Kasumi-1 (cell line): Measurements from ENCODE around the gene IRX4.

Source experiments
- DNase-seq, 2 experiments: peaks; one replicate each; lab custom pipeline; 2025; lab: John Stamatoyannopoulos, UW

Gene IRX4

DNA sequence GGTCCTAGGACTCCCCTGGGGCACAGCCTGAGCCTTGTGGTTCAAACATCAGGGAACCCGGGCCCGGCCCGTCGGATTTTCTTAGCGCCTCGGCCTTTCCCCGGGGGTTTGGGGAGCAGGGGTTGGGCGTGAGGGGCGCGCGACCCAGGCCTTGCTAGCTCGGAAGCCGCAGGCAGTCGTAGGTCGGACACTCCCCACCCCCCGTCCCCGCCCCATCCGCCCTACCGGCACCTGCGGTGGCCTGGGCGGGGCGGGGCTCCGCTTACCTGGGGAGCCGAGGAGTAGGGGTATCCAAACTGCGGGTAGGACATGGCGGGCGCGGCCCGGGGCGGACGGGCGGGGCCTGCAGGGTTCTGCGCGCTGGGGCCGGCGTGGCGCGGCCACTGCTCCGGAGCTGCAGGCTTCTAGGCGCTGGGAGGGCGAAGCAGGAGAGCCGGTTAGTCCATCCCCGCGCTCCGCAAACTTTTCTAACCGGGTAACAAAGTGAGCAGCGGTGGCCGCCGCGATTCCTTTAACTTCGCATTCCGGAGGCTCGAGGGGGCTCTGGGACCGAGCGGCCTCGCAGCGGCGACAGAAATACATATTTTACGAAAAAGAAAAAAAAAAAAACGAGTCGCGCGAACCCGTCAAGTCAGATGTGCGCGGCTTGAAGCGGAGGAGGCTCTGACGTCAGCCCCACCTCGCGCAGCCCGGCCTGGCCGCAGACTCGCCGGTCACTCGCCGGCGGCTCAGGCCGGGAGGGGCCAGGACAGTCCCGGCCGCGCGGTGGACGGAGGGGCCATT, at the start of gene IRX4:
Gene IRX4 (minus strand): TSS at position 589 of the 783 bp plus-strand sequence. CDS start 278 bp downstream, at position 311.
- no peak for DNase-seq

DNA sequence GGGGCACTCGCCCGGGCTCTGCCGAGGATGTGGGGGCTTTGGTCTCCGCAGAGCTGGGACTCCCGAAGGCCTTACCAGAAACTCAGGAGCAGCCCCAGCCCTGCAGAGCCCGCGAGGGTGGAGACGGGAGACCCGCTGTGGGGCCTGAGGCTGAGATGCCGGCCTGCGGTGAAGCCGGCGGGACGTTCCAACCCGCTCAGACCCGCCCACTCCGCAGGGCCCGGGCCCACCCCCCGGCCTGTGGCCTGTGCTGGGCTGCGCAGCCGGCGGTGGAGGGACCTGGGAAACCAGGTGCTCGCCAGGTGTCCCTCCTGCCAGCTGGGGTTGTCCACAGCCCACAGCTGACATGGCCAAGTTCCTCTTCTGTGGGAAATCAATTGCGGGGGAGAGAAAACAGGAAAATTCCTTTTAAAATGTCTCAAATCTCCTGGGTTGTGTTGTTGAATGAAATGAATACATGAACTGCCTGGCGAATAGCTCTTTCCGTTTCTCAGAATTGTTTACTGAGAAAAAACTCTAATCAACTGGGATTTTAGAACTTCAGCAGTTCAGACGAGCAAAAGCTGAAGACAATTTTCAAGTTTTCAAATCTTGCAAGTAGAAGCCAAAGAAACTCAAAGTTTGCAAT, 49.0 kb upstream of the IRX4 start:
- DNase-seq, result no peak

DNA sequence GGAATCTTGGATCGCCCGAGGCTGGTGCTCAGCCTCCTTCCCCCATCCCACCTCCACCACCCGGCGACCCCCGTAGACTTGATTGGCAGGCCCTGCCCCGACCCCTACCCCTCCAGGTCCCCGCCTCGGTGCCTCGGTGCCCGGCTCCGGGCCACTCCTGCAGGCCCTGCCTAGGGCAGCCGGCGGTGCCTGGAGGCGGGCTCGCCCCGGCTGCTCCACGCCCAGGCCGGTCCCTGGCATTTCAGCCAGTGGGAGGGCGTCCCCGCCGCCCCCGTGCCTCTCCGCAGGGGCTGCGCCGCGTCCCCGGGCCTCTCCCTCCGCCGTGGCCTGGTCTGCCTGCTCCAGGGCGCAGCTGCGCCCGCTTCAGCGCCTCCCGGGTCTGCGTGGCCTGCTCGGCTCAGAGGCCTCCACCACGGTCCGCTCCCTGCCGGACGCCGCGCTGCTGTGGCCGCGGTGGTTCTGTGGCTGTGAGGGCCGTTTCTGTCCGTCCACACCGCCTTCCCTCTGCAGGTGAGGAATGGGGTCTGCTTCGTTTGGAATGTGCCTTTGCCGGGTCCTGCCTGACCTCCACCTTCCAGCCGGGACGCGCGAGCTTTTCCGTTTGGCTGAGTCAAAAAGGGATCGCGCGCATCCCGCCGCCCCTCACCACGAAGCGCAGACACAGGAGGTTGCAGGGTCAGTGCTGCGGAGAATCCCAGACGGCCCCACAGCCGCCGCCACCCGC, 48.3 kb upstream of the IRX4 start:
- no peak for DNase-seq

DNA sequence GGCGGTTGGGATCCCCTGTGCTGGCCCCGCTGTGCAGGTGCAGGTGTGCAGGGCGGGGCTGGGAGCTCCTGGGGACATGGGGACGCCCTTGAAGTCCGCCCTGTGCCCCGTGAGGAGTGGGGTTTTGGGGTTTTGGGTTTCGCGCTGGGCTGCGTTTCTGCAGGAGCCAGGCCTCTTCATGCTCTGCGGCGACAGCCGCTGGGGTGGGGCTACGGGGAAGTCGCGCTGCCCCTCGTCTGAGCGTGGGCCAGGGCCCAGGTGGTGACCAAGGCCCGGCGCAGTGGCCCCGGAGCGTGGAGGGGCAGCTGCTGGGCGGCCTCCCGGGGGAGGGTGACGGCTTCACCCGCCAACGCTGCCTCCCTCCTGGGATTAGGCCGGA, 47.8 kb upstream of the IRX4 start:
- DNase-seq, result no peak

DNA sequence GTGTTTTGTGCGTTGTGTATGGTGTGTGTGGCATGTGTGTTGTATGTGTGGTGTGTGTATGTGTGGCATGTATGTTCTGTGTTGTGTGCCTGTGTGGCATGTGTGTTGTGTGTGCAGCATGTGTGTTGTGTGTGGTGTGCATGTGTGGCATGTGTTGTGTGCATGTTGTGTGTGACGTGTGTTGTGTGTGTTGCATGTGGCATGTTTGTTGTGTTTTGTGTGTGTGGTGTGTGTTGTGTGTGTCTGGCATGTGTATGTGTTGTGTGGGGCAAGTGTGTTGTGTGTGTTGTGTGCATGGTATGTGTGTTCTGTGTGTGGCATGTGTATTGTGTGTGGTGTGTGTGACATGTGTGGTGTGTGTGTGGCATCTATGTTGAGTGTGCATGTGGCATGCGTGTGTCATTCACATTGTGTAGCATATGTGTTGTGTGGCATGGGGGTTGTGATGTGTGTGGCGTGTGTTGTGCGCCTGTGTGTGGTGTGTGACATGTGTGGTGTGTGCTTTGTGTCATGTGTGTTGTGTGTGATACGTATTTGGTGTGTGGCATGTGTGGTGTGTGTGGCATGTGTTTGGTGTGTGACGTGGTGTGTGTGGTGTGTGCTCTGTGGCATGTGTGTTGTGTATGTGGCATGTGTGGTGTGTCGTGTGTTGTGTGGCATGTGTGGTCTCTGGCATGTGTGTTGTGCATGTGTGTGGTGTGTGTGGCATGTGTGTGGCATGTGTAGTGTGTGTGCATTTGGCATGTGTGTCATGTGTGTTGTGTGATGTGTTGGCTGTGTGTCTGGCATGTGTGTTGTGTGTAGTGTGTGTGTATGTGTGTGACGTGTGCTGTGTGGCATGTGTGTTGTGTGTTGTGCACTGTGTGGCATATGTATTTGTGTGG, 46.6 kb upstream of the IRX4 start:
- no peak for DNase-seq

DNA sequence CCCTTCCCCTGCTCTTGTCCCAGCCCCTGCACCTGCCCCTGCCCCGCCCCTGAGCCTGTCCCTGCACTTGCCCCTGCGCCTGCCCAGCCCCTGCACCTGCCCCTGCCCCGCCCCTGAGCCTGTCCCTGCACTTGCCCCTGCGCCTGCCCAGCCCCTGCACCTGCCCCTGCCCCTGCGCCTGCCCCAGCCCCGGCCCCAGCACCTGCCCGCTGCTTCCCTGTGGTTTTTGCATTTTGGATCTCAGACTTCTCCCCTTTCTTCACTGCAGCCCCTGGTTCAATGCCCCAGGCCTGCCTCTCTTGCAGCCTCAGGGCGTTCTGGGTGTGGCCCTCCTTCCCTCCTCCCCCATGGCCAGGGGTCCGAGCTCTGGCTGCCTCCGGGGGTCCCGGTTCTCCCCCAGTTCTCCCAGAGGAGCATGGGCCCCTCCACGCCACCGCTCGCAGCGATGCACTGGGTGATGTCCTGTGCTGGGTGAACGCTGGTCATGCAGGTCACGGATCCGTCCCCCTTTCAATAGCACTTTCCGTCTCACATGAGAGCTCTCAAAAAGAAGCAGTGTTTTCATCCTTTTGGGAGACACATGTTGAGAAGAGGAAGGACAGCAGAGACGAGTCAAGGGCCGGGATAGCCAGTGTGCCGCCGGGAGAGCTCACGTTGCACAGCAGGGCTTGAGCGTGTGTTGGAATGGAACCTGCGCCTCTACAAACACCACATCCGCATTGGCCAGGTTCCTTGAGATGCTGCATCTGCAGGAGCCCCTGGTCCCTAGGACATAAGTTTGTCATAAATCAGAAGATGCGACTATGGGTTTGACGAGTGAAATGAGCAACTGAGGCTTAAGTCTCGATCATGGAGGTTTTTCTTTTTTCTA, 44.0 kb upstream of the IRX4 start:
- DNase-seq, result no peak

DNA sequence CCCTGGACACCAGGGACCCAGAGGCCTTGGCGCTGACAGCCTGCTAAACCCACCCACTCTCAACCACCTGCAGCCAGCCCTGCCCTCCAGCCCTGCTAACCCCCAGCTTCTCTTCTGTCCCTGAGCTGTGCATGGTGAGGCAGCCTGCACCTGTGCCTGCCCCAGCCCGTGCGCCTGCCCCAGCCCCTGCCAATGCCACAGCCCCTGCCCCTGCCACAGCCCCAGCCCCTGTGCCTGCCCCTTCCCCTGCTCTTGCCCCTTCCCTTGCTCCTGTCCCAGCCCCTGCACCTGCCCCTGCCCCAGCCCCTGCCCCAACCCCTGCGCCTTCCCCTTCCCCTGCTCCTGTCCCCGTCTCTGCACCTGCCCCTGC, 43.3 kb upstream of the IRX4 start:
- no peak for DNase-seq

DNA sequence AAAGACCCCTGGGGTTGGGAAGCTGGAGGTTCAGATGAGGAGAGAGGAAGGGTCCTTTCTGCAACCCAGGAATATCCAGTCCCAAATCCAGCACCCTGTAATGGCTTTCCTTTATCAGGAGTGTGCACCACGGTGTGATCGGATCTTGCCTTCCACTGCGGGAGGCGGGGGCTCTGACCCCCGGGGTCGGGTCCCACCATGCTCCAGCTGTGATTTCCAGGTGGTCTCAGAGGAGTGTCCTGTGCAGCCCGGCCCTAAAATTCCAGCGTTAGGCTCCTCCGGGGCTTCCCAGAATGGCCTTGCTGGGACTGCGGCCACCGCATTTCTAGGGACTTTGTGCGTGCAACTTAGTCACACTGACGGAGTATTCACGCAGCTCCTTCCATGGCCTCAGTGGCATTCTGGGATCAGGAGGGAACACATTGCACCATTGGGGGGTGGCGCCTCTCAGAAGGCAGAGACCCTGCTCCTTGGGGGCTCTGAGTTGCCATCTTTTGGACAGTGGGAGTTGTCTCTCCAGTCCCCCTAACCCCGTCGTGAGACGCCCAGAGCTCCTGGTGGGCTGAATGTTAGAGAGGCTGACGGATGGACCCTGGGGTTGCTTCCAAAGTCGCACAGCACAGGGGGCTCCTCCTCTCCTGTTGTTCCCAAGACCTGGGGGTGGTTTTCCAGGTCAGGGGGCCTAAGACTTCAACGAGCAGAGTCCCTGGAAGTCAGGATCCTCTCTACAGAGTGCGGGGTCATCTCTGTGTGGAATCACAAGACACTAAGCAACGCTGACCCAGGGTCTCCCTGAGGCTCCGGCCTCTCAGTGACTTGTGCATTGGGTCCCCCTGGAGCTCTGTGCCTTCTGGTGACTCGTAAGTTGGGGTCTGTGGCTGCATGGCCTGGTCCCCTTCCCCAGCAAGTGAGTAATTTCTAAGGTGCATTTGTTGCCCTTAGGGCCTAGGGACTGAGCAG, 42.7 kb upstream of the IRX4 start:
- DNase-seq, result no peak

DNA sequence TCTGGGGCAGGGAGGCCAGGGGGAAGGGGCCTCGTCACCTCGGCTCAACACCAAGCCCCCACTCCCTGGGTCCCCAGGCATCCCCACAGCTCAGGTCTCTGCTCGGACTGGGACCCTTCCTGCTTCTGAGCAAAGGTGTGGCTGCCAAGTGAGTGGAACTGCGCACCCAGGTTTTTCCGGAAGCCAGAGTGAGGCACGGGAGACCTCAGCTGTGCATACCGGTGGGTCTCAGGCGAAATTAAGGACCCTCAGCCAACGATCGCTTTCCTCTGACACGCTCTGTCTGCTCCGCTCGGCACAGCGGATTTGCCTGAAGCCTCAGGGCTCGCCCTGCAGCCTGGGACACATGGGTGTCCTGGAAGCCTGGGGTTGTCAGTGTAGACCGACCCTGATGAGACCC, 41.0 kb upstream of the IRX4 start:
- no peak for DNase-seq

DNA sequence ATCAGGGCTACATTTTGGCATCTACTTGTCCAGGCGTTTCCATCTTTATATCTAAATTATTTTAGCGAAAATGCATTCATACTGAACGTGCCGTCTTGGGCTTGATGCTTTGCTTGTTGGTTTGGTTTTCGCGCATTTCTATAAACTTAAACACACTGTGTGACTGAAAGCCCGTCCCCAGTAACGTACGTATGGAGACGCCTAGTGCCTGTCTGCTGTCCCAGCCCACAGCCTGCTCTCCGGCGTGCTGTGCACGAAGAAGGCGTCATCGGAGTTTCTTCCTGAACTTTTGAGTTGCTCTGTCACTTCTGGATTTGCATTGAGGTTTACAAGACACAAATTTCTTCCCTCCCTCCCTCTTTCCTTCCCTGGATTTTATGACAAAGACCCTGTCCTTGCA, 40.6 kb upstream of the IRX4 start:
- DNase-seq, result no peak

DNA sequence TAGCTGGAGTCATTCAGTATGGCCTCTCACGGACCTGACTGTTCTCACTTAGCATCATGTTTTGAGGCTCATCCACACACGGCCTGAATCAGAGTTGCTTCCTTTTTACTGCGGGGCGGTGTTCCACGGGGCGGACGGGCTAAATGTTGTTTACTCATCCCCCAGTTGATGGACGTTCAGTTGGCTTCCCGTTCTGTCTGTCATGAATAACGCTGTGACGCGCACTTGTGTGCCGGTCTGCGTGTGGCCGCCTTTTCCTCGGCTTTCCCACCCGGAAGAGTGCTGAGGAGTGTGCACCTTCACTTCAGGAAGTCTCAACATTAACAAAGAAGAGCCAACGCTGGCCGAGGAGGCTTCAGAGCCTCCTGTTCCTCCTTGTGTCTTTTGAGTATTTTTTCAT, 39.0 kb upstream of the IRX4 start:
- DNase-seq, result no peak

DNA sequence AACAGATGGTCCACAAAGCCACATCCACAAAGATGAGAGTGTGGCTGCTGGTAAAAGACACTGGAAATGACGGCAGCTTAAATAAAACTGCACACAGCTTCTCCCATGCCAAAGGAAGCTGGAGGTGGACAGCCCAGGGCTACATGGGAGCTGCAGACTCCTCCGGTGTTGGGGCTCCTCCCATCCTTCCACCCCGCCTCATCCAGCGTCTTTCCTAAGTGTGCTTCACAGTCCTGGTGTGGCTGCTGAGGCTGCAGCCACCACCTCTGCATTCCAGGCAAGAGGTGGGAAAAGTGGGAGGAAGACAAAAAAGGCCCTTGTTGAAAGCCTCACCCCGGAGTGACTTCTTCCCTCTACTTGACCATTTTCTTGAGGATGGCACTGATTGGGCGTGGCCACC, 37.0 kb upstream of the IRX4 start:
- no peak for DNase-seq

DNA sequence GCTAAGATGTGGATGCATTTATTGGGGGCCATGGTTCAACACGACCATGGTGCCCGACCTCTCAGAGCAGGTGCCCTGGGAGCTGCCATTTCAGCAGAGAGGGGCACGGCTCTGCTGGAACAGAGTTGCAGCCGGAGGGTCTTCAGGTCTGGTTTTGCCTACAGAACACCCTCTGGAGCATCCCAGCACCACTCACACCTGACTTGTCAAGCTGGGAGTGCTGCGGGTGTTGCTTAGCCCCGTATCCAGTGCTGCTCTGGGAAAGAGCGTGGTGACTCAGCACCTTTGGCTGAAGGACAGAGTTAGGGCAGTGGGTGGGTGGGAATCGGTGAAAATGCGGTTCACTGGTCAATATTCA, 36.5 kb upstream of the IRX4 start:
- no peak for DNase-seq

DNA sequence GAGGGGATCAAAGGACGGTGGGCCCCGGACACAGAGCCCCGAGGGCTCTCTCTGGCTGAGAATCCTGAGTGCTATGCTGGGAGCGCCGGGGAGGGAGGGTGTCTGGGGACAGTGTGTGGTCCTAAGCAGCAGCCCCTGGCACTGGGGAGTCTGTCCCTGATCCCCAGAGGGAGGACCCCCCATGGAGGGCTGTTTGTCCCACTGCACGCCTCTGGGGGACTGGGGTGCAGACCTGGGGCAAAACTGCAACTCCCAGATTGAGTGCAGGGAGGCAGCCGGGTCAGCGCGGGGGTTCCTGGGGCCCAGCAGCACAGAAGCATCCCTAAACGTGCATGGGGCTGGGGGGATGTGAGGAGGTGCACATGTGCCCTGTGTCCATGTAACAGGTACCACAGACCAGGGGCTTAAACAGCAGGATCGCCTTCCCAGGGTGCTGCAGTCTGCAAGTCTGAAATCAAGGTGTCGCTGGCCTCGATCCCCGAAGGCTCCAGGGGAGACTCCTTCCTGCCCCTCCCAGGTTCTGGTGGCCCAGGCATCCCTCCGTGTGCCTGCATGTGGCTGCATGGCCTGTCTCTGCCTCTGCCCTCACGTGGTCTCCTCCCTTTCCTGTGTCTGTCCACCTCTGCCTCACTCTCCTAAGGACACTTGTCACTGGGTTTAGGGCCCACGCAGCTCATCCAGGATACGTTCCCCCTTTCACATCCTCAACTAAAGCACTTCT, 35.9 kb upstream of the IRX4 start:
- DNase-seq, result no peak

DNA sequence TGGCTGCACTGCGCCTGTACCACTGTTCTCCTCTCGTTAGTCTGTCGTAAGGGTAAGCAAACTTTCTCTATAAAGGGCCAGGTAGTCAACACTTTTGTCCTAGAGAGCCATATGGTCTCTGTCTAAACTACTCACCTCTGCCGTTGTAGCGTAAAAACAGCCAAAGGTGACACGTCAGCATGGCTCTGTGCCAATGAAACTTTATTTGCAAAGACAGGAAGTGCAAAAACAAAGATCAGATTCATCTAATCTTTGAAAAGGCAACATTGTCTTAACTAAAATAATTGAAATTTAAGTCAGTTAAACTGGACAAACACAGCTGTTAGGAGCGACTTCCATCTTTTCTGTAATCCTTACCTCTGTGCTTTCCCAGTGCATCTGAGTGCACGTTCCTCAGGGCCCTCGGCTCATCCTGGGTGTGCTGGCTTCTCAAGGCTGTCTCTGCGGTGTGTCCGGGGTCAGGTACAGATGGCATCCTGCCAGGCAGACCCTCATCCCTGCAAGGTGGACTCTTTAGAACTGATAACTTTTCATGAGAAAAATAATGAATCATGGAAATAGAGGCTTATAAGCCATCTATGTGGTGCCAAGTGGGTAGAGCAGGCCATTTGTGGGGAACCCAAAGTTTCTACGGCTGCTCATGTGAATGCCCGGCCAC, 35.2 kb upstream of the IRX4 start:
- DNase-seq, result no peak

DNA sequence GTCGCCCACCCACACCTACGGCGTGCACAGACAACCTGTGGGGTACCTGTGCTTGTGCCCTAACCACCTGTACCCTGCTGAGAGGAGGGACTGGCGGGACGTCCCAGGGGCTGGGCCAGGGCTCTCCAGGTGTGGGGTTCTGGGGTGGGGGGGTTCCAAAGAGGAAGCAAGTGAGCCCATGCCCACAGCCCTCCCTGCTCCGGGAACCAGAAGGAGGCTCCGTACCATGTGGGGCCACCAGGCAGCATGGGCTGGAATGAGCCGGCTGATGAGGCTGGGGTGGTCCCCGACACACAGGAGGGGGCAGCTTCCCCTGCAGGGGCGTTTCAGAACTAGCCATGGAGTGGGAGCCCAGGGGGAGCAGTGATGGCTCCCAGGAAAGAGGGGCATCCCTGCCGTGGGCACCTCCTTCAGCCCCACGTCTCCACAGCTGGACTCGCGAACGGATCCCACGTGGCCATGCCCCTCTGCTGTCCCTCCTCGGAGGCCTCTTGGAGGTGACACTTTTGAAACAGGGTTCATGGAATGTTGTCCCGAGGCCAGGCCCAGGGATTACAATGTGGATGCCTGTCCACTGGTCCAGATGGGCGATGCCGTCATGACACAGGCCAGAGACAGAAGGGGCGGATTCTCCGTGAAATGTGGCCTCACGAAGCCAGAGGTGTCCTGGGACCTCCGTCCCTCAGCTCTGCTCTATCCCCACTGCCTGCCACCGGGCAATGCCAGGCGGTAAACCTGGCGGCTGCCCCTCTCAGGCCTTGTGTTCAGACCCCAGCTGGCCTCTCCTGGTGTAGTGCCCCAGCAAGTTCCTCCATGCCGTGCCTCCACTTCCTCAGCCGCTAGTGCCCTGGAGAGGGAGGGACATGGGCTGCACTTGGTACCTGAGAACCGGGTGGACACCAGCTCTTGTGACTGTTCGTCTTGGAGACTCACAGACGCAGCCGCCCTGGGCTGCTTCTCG, 33.6 kb upstream of the IRX4 start:
- no peak for DNase-seq

DNA sequence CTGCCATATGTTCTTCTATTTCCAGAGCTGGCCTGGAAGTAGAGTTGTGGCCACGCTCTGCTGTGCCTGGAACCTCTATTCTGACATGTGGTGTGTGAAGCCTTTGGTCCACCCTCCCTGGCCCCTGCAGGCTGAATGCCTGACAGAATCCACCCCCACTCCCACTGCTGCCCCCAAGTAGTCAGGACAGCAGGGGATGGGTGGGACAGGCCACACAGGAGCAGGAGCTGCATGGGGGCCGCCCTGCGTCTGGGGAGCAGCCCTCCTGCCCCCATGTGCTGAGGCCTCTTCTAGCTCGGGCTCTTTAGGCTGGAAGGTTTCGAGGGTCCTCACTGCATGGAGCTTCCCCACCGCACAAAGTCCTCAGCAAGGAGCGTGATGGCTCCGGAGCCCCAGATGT, 32.6 kb upstream of the IRX4 start:
- no peak for DNase-seq

DNA sequence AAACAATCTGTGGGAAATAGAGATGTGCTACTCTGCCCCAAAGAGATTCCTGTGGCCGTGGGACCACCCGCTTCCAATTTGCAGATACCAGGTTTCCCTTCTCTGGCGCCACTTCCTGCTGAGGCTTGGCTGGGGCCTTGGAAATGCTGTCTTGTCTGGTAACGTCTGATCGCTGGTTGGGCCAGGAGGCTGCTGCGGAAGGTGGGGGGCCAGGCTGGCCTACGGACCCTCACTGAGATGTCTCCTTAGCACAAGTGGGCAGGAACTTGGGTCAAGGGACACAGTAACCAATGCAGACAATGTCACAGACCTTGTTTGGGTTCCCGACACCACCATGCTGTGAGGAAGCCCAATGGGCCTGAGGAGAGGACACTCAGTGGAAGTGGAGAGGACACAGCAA, 31.7 kb upstream of the IRX4 start:
- DNase-seq, result no peak
